Uterus (tissue), 4 donors: ENCODE results near the gene ADAMTS14. TPM values are rescaled to one million over a fixed set of nuclear protein-coding genes. Genes with fewer than 3 reads are reported as not detected.

Experiments used
- DNase-seq, 2 donors: peaks; one replicate each; pipeline ENCODE4 v3.0.0-alpha.2; 2019 to 2020
- H3K27ac ChIP-seq, 2 donors: fragments of 200-600 bp; sonication (generic); 1 replicate in 1 of 2; 2 replicates in 1 of 2; pipeline ENCODE4 v1.5.1; 2016 to 2018
- H3K27me3 ChIP-seq, 2 donors: fragments of 200-600 bp; sonication (generic); one replicate each; pipeline ENCODE4 v1.5.1; 2018 to 2019; ENCODE audit warnings: control low read depth in 1 of 2
- H3K36me3 ChIP-seq, 2 donors: fragments of 200-600 bp; sonication (generic); one replicate each; pipeline ENCODE4 v1.5.1; 2019; ENCODE audit warnings: control low read depth in 1 of 2
- H3K4me1 ChIP-seq, 2 donors: fragments of 200-600 bp; sonication (generic); one replicate each; pipeline ENCODE4 v1.5.1; 2018 to 2019; ENCODE audit warnings: control low read depth in 1 of 2
- H3K4me3 ChIP-seq, 2 donors: fragments of 200-600 bp; sonication (generic); 1 replicate in 1 of 2; 2 replicates in 1 of 2; pipeline ENCODE4 v1.5.1; 2018 to 2019; ENCODE audit warnings: mild to moderate bottlenecking in 1 of 2
- H3K9me3 ChIP-seq, 2 donors: fragments of 200-600 bp; sonication (generic); one replicate each; pipeline ENCODE4 v1.5.1; 2019; ENCODE audit warnings: control low read depth in 1 of 2
- CTCF ChIP-seq, 4 experiments: fragments of 200-600 bp in 2 of 4; fragments of 450-650 bp in 2 of 4; sonication (generic) in 2 of 4; IDR thresholded peaks; one replicate each; pipeline ENCODE4 v1.5.1; 2016 to 2019; ENCODE audit warnings: antibody characterized with exemption in 4 of 4, mild to moderate bottlenecking in 2 of 4, moderate library complexity in 1 of 4
- POLR2A ChIP-seq, 2 donors: fragments of 450-650 bp; IDR thresholded peaks; one replicate each; pipeline ENCODE4 v1.6.1; 2016; ENCODE audit warnings: antibody characterized with exemption in 2 of 2, mild to moderate bottlenecking in 1 of 2, moderate library complexity in 1 of 2
- intact Hi-C: fragments of 100-400 bp; cut with DNase I; formaldehyde crosslinking; loops from one replicate; pipeline ENCODE4 v1.15.1; 2023; ENCODE audit warnings: low total_unique reads
- total RNA-seq, 4 donors: library from RNA; depleted of rRNA in 3 of 4; stranded (reverse); fragments of >200 nt in 3 of 4; gene quantifications; one replicate each; pipeline versions ENCODE4 v1.1.0 to v1.2.4, GENCODE V29; 2014 to 2023
- donor health status: DM: yes; HTN: yes; CAD: no.

The ADAMTS14 gene
- total RNA-seq, 4 donors from 2014 or later = 0.18 to 3.7 TPM; not detected in 2

GRCh38 chr10:70773461-70773860 is 101.2 kb downstream of the ADAMTS14 start:
- Histone ChIP-seq H3K36me3 (no peaks in the 10 kb centered on the region), H3K4me3 (no peak overlapping the region), H3K27ac (no peak overlapping the region), H3K4me1 (no peaks in the 10 kb centered on the region), H3K27me3 (no peaks in the 10 kb centered on the region), H3K9me3 (no peaks in the 10 kb centered on the region)
- no peak for DNase-seq
- TF ChIP-seq POLR2A (IDR thresholded peaks at IDR 0.05) (no peak), CTCF (IDR thresholded peaks at IDR 0.05) (no peak)
- intact Hi-C loops = no loop called here

GRCh38 chr10:70773965-70774809 is 101.9 kb downstream of the ADAMTS14 start:
- no peak for TF ChIP-seq POLR2A (IDR thresholded peaks at IDR 0.05)
- no peak for TF ChIP-seq CTCF (IDR thresholded peaks at IDR 0.05)
- no peaks in the 10 kb centered on the region for H3K4me1 ChIP-seq
- no peak for DNase-seq
- no peaks in the 10 kb centered on the region for H3K36me3 ChIP-seq
- no peak overlapping the region for H3K27ac ChIP-seq
- no peaks in the 10 kb centered on the region for H3K27me3 ChIP-seq
- no peak overlapping the region for H3K4me3 ChIP-seq
- intact Hi-C loops = no loop called here
- no peaks in the 10 kb centered on the region for H3K9me3 ChIP-seq

DNA sequence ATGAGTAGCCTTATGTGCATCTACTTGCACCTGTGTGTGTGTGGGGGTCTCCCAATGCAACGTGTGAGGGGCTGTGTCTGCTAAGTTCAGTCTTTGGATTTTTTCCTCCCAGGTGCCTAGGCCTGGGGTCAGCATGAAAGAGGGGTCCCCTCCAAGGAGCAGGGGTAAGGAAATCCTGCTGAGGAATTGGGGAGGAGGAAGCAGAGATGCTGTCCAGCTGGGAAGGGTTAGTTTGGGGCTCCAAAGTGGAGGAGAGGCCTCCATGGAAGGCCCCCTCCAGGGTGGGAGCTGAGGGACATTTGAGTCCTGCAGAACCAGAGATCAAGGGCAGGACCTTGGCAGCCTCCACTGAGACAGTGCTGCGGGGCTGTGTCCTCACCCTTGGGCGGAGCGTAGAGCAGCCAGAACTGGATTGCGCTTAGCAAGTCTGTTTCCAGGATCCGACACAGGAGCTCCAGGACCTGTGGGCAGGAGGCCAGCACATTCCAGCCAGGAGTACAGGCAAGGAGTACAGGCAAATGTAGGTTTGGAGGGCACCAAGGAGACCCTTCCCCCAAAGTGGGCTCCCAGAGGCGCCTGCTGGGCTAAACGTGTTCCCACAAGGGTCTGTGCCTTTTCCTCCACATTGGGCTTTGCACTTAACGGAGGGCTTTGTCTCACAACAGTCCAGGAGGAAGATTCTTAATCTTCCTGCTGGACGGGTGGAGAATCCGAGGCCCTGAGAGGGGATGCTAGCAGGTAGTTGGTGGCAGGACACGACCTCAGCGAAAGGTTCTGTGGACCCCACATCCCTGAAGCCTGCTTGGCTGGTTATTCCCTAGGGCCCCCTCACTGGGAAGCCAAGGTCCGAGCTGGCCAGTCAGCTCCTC is 102.7 kb downstream of the ADAMTS14 start:
- H3K4me3 ChIP-seq = no peak overlapping the region
- H3K27me3 ChIP-seq = no peaks in the 10 kb centered on the region
- intact Hi-C loops = no loop called here
- H3K27ac ChIP-seq = no peak overlapping the region
- no peak for DNase-seq
- no peak for TF ChIP-seq POLR2A (IDR thresholded peaks at IDR 0.05)
- no peak for TF ChIP-seq CTCF (IDR thresholded peaks at IDR 0.05)
- no peaks in the 10 kb centered on the region for H3K4me1 ChIP-seq
- no peaks in the 10 kb centered on the region for H3K9me3 ChIP-seq
- H3K36me3 ChIP-seq = no peaks in the 10 kb centered on the region

GRCh38 chr10:70775679-70776454 is 103.6 kb downstream of the ADAMTS14 start:
- TF ChIP-seq CTCF (IDR thresholded peaks at IDR 0.05) (no peak), POLR2A (IDR thresholded peaks at IDR 0.05) (no peak)

More at GRCh38 chr10:70775679-70776454, 103.6 kb downstream of the ADAMTS14 start:
- H3K4me1 ChIP-seq = no peaks in the 10 kb centered on the region
- H3K9me3 ChIP-seq = no peaks in the 10 kb centered on the region
- H3K4me3 ChIP-seq = no peak overlapping the region
- intact Hi-C loops = no loop called here
- no peak for DNase-seq
- no peaks in the 10 kb centered on the region for H3K27me3 ChIP-seq
- H3K36me3 ChIP-seq = no peaks in the 10 kb centered on the region
- no peak overlapping the region for H3K27ac ChIP-seq
